ENCODE measurements around the gene USP7. TPM values are rescaled to one million over a fixed set of nuclear protein-coding genes. Genes with fewer than 3 reads are reported as not detected.

The USP7 gene
- total RNA-seq, 1 experiment from 2014 or later: 125 TPM

- no peak overlapping the region for H3K27ac ChIP-seq (ENCODE audit: low read length)
- intact Hi-C loops (cut with micrococcal nuclease; ENCODE audit: unreplicated experiment): no loop called here
- 0 out of 2 replicates have a peak, but pooled peaks cover 4% of the 10 kb centered on the region for H3K4me1 ChIP-seq (ENCODE audit: control insufficient read depth, insufficient read depth, low read length)
- DNase-seq (ENCODE audit: low read depth, low spot score) (no peak), ATAC-seq (no peak)
- no peak overlapping the region for H3K4me3 ChIP-seq (ENCODE audit: low read depth in 2 of 2, low read length in 2 of 2)
- POLR2A ChIA-PET: no interaction called here
- CTCF ChIA-PET: no interaction called here
- H3K27me3 ChIP-seq (ENCODE audit: control insufficient read depth, insufficient read depth, low read length): no peaks in the 10 kb centered on the region
- no TSS peak for BruUV-seq (replicated peaks)
- in situ Hi-C loops (cut with HindIII; ENCODE audit: low pct_unique_long_range_greater_than_20kb, low sequenced_read_pairs): no loop called here
- H3K36me3 ChIP-seq (ENCODE audit: control insufficient read depth, insufficient read depth, low read length): peaks cover 2% of the 10 kb centered on the region; the same call in 1 of the 2 replicates
- TF ChIP-seq SIN3A (IDR thresholded peaks at IDR 0.05; ENCODE audit: borderline replicate concordance, insufficient read depth, low read depth, low read length) (no peak), CTCF (IDR thresholded peaks at IDR 0.05) (no peak), POLR2AphosphoS5 (IDR thresholded peaks at IDR 0.05; ENCODE audit: low read depth, low read length) (no peak), REST (IDR thresholded peaks at IDR 0.05; ENCODE audit: insufficient read depth in 1 of 2, low read depth in 2 of 2, low read length in 1 of 2) (no peak), TCF7L2 (IDR thresholded peaks at IDR 0.05; ENCODE audit: low read depth, low read length) (no peak)
- H3K9me3 ChIP-seq (ENCODE audit: control insufficient read depth, insufficient read depth, low read depth, low read length): no peaks in the 10 kb centered on the region
These were observed 3.6 kb upstream of the USP7 start for GRCh38 chr16:8967132-8967821.

- Histone ChIP-seq H3K9me3 (ENCODE audit: control insufficient read depth, insufficient read depth, low read depth, low read length) (no peaks in the 10 kb centered on the region), H3K4me1 (ENCODE audit: control insufficient read depth, insufficient read depth, low read length) (0 out of 2 replicates have a peak, but pooled peaks cover 4% of the 10 kb centered on the region), H3K36me3 (ENCODE audit: control insufficient read depth, insufficient read depth, low read length) (peaks cover 4% of the 10 kb centered on the region; the same call in 1 of the 2 replicates), H3K27ac (ENCODE audit: low read length) (no peak overlapping the region), H3K4me3 (ENCODE audit: low read depth in 2 of 2, low read length in 2 of 2) (no peak overlapping the region), H3K27me3 (ENCODE audit: control insufficient read depth, insufficient read depth, low read length) (no peaks in the 10 kb centered on the region)
- POLR2A ChIA-PET: no interaction called here
- TF ChIP-seq REST (IDR thresholded peaks at IDR 0.05; ENCODE audit: insufficient read depth in 1 of 2, low read depth in 2 of 2, low read length in 1 of 2) (no peak), CTCF (IDR thresholded peaks at IDR 0.05) (no peak), SIN3A (IDR thresholded peaks at IDR 0.05; ENCODE audit: borderline replicate concordance, insufficient read depth, low read depth, low read length) (no peak), POLR2AphosphoS5 (IDR thresholded peaks at IDR 0.05; ENCODE audit: low read depth, low read length) (no peak), TCF7L2 (IDR thresholded peaks at IDR 0.05; ENCODE audit: low read depth, low read length) (no peak)
- CTCF ChIA-PET: interaction anchor here (0.6 kb wide), 1 partner anchor 143 kb away, joined by 10 read pairs; no protein-coding TSS in a partner anchor
- no peak for ATAC-seq
- intact Hi-C loops (cut with micrococcal nuclease; ENCODE audit: unreplicated experiment) (no loop called here), in situ Hi-C loops (cut with HindIII; ENCODE audit: low pct_unique_long_range_greater_than_20kb, low sequenced_read_pairs) (no loop called here)
- no TSS peak for BruUV-seq (replicated peaks)
- DNase-seq (ENCODE audit: low read depth, low spot score): no peak
These were observed 3.1 kb upstream of the USP7 start for GRCh38 chr16:8966817-8967131.

Measured in Panc1 (cell line).